ENCODE data around the gene SLC1A7.

SLC1A7 gene

GRCh38 chr1:53114581-53115400 is 27.6 kb downstream of the SLC1A7 start:
- no peak for DNase-seq

- no peak for DNase-seq
These were observed 28.3 kb downstream of the SLC1A7 start for GRCh38 chr1:53114090-53114489.

- no peak for DNase-seq
These were observed 29.6 kb downstream of the SLC1A7 start for GRCh38 chr1:53112861-53113260.

- DNase-seq, result no peak
These were observed 30.1 kb downstream of the SLC1A7 start for GRCh38 chr1:53112271-53112774.

- no peak for DNase-seq
These were observed 30.7 kb downstream of the SLC1A7 start for GRCh38 chr1:53111693-53112092.

- DNase-seq, result no peak
These were observed 31.3 kb downstream of the SLC1A7 start for GRCh38 chr1:53111073-53111556.

GRCh38 chr1:53110370-53111072 is 31.9 kb downstream of the SLC1A7 start:
- DNase-seq, result no peak

GRCh38 chr1:53108646-53109580 is 33.5 kb downstream of the SLC1A7 start:
- DNase-seq, result no peak

GRCh38 chr1:53107570-53108322 is 34.7 kb downstream of the SLC1A7 start:
- no peak for DNase-seq

- no peak for DNase-seq
These were observed 35.3 kb downstream of the SLC1A7 start for GRCh38 chr1:53107090-53107489.

GRCh38 chr1:53104289-53104913 is 38.0 kb downstream of the SLC1A7 start:
- no peak for DNase-seq

- DNase-seq, result no peak
These were observed 47.9 kb downstream of the SLC1A7 start for GRCh38 chr1:53094533-53094919.

- DNase-seq, result no peak
These were observed 48.5 kb downstream of the SLC1A7 start for GRCh38 chr1:53093778-53094532.

GRCh38 chr1:53093451-53093754 is 49.0 kb downstream of the SLC1A7 start:
- DNase-seq, result no peak

GRCh38 chr1:53092659-53093450 is 49.6 kb downstream of the SLC1A7 start:
- no peak for DNase-seq

GRCh38 chr1:53091841-53092645 is 50.4 kb downstream of the SLC1A7 start:
- no peak for DNase-seq

- no peak for DNase-seq
These were observed 52.0 kb downstream of the SLC1A7 start for GRCh38 chr1:53090227-53091147.
